Hepatocyte (in vitro differentiated cells): ENCODE measurements around the gene PRPF38B. TPM values are rescaled to one million over a fixed set of nuclear protein-coding genes. Genes with fewer than 3 reads are reported as not detected.
"Not testable (repeated sequence)": the region's sequence is repeated elsewhere in the genome, so short reads cannot be mapped to it uniquely, and the experiment has no call there.

Experiments used
- DNase-seq: peaks from one replicate; pipeline ENCODE4 v3.0.0-alpha.2; 2016; ENCODE audit warnings: low spot score
- H2AFZ ChIP-seq: fragments of 200-600 bp; sonication (generic); 2 replicates; pipeline ENCODE4 v1.6.0; 2016; ENCODE audit warnings: antibody characterized with exemption, mild to moderate bottlenecking
- H3K27ac ChIP-seq: fragments of 200-600 bp; sonication (generic); 2 replicates; pipeline ENCODE4 v1.5.1; 2016; ENCODE audit warnings: mild to moderate bottlenecking
- H3K27me3 ChIP-seq: fragments of 200-600 bp; sonication (generic); 2 replicates; pipeline ENCODE4 v1.6.1; 2016
- H3K36me3 ChIP-seq: fragments of 200-600 bp; sonication (generic); replicated peaks from 2 replicates; pipeline ENCODE4 v1.5.1; 2016; ENCODE audit warnings: low read depth; ENCODE audit not compliant: insufficient read depth
- H3K4me1 ChIP-seq: fragments of 200-600 bp; sonication (generic); 2 replicates; pipeline ENCODE4 v1.5.1; 2016; ENCODE audit warnings: mild to moderate bottlenecking, moderate library complexity; ENCODE audit not compliant: insufficient read depth
- H3K4me2 ChIP-seq: fragments of 200-600 bp; sonication (generic); 2 replicates; pipeline ENCODE4 v1.6.0; 2016
- H3K4me3 ChIP-seq: fragments of 200-600 bp; sonication (generic); 2 replicates; pipeline ENCODE4 v1.5.1; 2016; ENCODE audit warnings: mild to moderate bottlenecking
- H3K79me2 ChIP-seq: fragments of 200-600 bp; sonication (generic); 2 replicates; pipeline ENCODE4 v1.6.0; 2017; ENCODE audit warnings: mild to moderate bottlenecking
- H3K9me2 ChIP-seq: fragments of 200-600 bp; sonication (generic); replicated peaks from 2 replicates; pipeline ENCODE4 v1.6.0; 2017; ENCODE audit warnings: mild to moderate bottlenecking; ENCODE audit not compliant: insufficient read depth
- H3K9me3 ChIP-seq: fragments of 200-600 bp; sonication (generic); 2 replicates; pipeline ENCODE4 v1.5.1; 2016; ENCODE audit warnings: low read depth, mild to moderate bottlenecking
- H4K20me1 ChIP-seq: fragments of 200-600 bp; sonication (generic); 2 replicates; pipeline ENCODE4 v1.6.0; 2016; ENCODE audit warnings: mild to moderate bottlenecking; ENCODE audit not compliant: insufficient read depth, poor library complexity, severe bottlenecking
- CTCF ChIP-seq: fragments of 200-600 bp; sonication (generic); IDR thresholded peaks from 2 replicates; pipeline ENCODE4 v1.5.1; 2016; ENCODE audit warnings: antibody characterized with exemption, mild to moderate bottlenecking; ENCODE audit not compliant: poor library complexity
- EZH2 ChIP-seq: fragments of 200-600 bp; sonication (generic); IDR thresholded peaks from 2 replicates; pipeline ENCODE4 v1.6.1; 2016; ENCODE audit warnings: antibody characterized with exemption, mild to moderate bottlenecking, borderline replicate concordance
- EZH2phosphoT487 ChIP-seq: fragments of 200-600 bp; sonication (generic); IDR thresholded peaks from one replicate; pipeline ENCODE4 v1.6.1; 2018; ENCODE audit warnings: antibody characterized with exemption, mild to moderate bottlenecking, low read depth, moderate library complexity; ENCODE audit not compliant: unreplicated experiment, severe bottlenecking
- WGBS: methylation state at CpG from one replicate; pipeline ENCODE4 v1.1.6; 2016; ENCODE audit warnings: low lambda C conversion rate; ENCODE audit errors: missing lambda C conversion rate; 5-methylcytosine and 5-hydroxymethylcytosine counted together
- polyA plus RNA-seq: library from polyadenylated mRNA; unstranded; fragments of >200 nt; fragmentation: Nextera tagmentation; extraction: Ambion mirVana; gene quantifications from 2 replicates; pipeline ENCODE4 v1.2.1, GENCODE V29; 2016
- total RNA-seq: library from RNA; depleted of rRNA; stranded (reverse); fragments of >200 nt; gene quantifications from 2 replicates; pipeline ENCODE4 v1.2.3, GENCODE V29; 2014

Gene PRPF38B
- total and polyA plus RNA-seq, 2 experiments from 2014 or later, result 26.1 to 30.1 TPM

- Histone ChIP-seq H3K36me3 (peaks cover 4% of the 10 kb centered on the region), H3K4me2 (peak overlapping the region; percentile 92), H4K20me1 (peaks cover 33% of the 10 kb centered on the region), H2AFZ (no peak overlapping the region), H3K79me2 (peaks cover 58% of the 10 kb centered on the region), H3K27ac (no peak overlapping the region), H3K27me3 (no peaks in the 10 kb centered on the region), H3K9me3 (no peaks in the 10 kb centered on the region), H3K4me1 (peaks cover 20% of the 10 kb centered on the region), H3K9me2 (no peaks in the 10 kb centered on the region), H3K4me3 (no peak overlapping the region)
- WGBS, result 90% methylated on average over 5 of the region's 5 CpGs
- DNase-seq, result no peak
- TF ChIP-seq CTCF, result no peak
- TF ChIP-seq EZH2phosphoT487, result no peak
- no peak for TF ChIP-seq EZH2
Observed at GRCh38 chr1:108695535-108695934, 3.4 kb downstream of the PRPF38B start.

- Histone ChIP-seq H3K9me3 (no peaks in the 10 kb centered on the region), H3K79me2 (peaks cover 26% of the 10 kb centered on the region), H3K9me2 (no peaks in the 10 kb centered on the region), H3K4me2 (no peak overlapping the region), H2AFZ (no peak overlapping the region), H3K4me1 (peaks cover 7% of the 10 kb centered on the region), H3K36me3 (peaks cover 4% of the 10 kb centered on the region), H3K27me3 (no peaks in the 10 kb centered on the region), H4K20me1 (peaks cover 14% of the 10 kb centered on the region), H3K27ac (no peak overlapping the region), H3K4me3 (no peak overlapping the region)
- TF ChIP-seq EZH2phosphoT487, result no peak
- TF ChIP-seq EZH2, result no peak
- no peak for TF ChIP-seq CTCF
- DNase-seq, result no peak
- 96% methylated on average over 22 of the region's 22 CpGs for WGBS
Observed at GRCh38 chr1:108699375-108700332, 7.5 kb downstream of the PRPF38B start.

GRCh38 chr1:108701176-108701849 lies 9.2 kb downstream of the PRPF38B start:
- Histone ChIP-seq H3K27ac (no peak overlapping the region), H3K27me3 (no peaks in the 10 kb centered on the region), H3K4me1 (no peaks in the 10 kb centered on the region), H3K9me3 (no peaks in the 10 kb centered on the region), H2AFZ (no peak overlapping the region), H3K36me3 (peaks cover 4% of the 10 kb centered on the region), H3K4me3 (no peak overlapping the region), H4K20me1 (peaks cover 3% of the 10 kb centered on the region), H3K4me2 (no peak overlapping the region), H3K9me2 (no peaks in the 10 kb centered on the region), H3K79me2 (peaks cover 9% of the 10 kb centered on the region)
- TF ChIP-seq CTCF (no peak), EZH2 (no peak), EZH2phosphoT487 (no peak)
- no peak for DNase-seq
- 89% methylated on average over 5 of the region's 5 CpGs for WGBS

- not testable (repeated sequence) for H4K20me1 ChIP-seq, H2AFZ ChIP-seq, H3K4me2 ChIP-seq, H3K27me3 ChIP-seq, H3K36me3 ChIP-seq, DNase-seq, H3K27ac ChIP-seq, H3K4me3 ChIP-seq, H3K9me3 ChIP-seq, H3K9me2 ChIP-seq, H3K79me2 ChIP-seq, H3K4me1 ChIP-seq
- 95% methylated on average over 6 of the region's 6 CpGs for WGBS
Observed at GRCh38 chr1:108702109-108702508, 10.0 kb downstream of the PRPF38B start.
